ENCODE measurements around the gene GPC1. TPM values are rescaled to one million over a fixed set of nuclear protein-coding genes. Genes with fewer than 3 reads are reported as not detected.
A peak's percentile ranks its signal among the peaks of the same experiment; 100 is the strongest.

Gene GPC1
- total and polyA plus RNA-seq, 5 donors: 75.8 to 118 (median 100) TPM

- Histone ChIP-seq H3K27ac (ENCODE audit: low read length) (no peak overlapping the region), H3K9me3 (ENCODE audit: control insufficient read depth, low read length) (no peaks in the 10 kb centered on the region), H3K4me1 (ENCODE audit: control insufficient read depth, insufficient read depth, low read length) (no peaks in the 10 kb centered on the region), H3K4me3 (ENCODE audit: low read length) (no peak overlapping the region), H3K27me3 (ENCODE audit: control insufficient read depth, insufficient read depth) (no peaks in the 10 kb centered on the region)
- peak in 2 of 3 donors; percentile 24 to 37 for DNase-seq
- WGBS: 87% methylated on average over 16 of the region's 16 CpGs
- ATAC-seq: no peak
- intact Hi-C loops (cut with DNase I): no loop called here
These were observed 27.3 kb downstream of the GPC1 start for GRCh38 chr2:240462707-240463273.

GRCh38 chr2:240463274-240463865 lies 27.9 kb downstream of the GPC1 start:
- no peak overlapping the region for H3K4me3 ChIP-seq (ENCODE audit: low read length)
- H3K27me3 ChIP-seq (ENCODE audit: control insufficient read depth, insufficient read depth): no peaks in the 10 kb centered on the region
- intact Hi-C loops (cut with DNase I): no loop called here
- 88% methylated on average over 22 of the region's 22 CpGs for WGBS
- no peak overlapping the region for H3K27ac ChIP-seq (ENCODE audit: low read length)
- peak; percentile 16 to 64 (median 53) for DNase-seq
- no peaks in the 10 kb centered on the region for H3K9me3 ChIP-seq (ENCODE audit: control insufficient read depth, low read length)
- ATAC-seq: no peak
- H3K4me1 ChIP-seq (ENCODE audit: control insufficient read depth, insufficient read depth, low read length): no peaks in the 10 kb centered on the region

GRCh38 chr2:240463866-240464481 lies 28.5 kb downstream of the GPC1 start:
- H3K4me1 ChIP-seq (ENCODE audit: control insufficient read depth, insufficient read depth, low read length): no peaks in the 10 kb centered on the region
- WGBS: 96% methylated on average over 21 of the region's 21 CpGs
- no peak overlapping the region for H3K4me3 ChIP-seq (ENCODE audit: low read length)
- no peaks in the 10 kb centered on the region for H3K27me3 ChIP-seq (ENCODE audit: control insufficient read depth, insufficient read depth)
- H3K27ac ChIP-seq (ENCODE audit: low read length): no peak overlapping the region
- intact Hi-C loops (cut with DNase I): no loop called here
- ATAC-seq (no peak), DNase-seq (peak; percentile 11 to 43 (median 23))
- no peaks in the 10 kb centered on the region for H3K9me3 ChIP-seq (ENCODE audit: control insufficient read depth, low read length)

DNA sequence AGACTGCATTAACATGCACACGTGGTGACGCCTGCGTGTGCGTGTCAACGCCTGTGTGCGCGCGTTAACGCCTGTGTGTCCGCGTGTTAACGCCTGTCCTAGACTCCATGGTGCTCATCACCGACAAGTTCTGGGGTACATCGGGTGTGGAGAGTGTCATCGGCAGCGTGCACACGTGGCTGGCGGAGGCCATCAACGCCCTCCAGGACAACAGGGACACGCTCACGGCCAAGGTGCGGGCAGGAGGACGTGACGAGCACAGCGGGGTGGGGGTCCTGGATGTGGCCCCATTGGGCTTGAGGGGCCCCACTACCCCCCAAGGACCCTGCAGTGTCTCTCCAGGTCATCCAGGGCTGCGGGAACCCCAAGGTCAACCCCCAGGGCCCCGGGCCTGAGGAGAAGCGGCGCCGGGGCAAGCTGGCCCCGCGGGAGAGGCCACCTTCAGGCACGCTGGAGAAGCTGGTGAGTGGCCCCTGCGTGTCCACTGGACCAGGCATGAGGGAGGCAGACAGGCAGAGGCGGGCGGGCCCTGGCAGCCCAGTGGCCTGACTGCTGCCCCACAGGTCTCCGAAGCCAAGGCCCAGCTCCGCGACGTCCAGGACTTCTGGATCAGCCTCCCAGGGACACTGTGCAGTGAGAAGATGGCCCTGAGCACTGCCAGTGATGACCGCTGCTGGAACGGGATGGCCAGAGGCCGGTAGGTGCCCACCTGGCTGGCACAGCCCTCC lies 29.2 kb downstream of the GPC1 start:
- 91% methylated on average over 43 of the region's 43 CpGs for WGBS
- no peak overlapping the region for H3K27ac ChIP-seq (ENCODE audit: low read length)
- DNase-seq (peak; percentile 5 to 57 (median 18)), ATAC-seq (no peak)
- intact Hi-C loops (cut with DNase I): no loop called here
- no peaks in the 10 kb centered on the region for H3K27me3 ChIP-seq (ENCODE audit: control insufficient read depth, insufficient read depth)
- no peak overlapping the region for H3K4me3 ChIP-seq (ENCODE audit: low read length)
- no peaks in the 10 kb centered on the region for H3K9me3 ChIP-seq (ENCODE audit: control insufficient read depth, low read length)
- no peaks in the 10 kb centered on the region for H3K4me1 ChIP-seq (ENCODE audit: control insufficient read depth, insufficient read depth, low read length)

DNA sequence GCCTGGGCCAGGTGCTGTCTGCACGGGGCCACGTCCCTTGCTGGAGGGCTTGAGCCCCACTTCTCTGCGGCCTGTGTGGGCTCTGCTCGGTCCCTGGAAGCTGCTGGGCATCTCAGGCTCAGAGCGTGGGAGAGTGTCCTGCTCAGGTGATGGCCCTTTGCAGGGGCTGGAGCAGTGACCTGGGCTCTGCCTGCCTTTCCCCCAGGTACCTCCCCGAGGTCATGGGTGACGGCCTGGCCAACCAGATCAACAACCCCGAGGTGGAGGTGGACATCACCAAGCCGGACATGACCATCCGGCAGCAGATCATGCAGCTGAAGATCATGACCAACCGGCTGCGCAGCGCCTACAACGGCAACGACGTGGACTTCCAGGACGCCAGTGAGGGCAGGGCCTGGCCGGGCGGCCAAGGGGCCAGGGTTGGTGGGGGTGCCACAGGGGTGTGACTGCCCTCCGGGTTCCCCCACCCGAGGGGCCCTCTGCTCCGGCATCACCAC lies 29.9 kb downstream of the GPC1 start:
- Histone ChIP-seq H3K27me3 (ENCODE audit: control insufficient read depth, insufficient read depth) (no peaks in the 10 kb centered on the region), H3K27ac (ENCODE audit: low read length) (no peak overlapping the region), H3K4me3 (ENCODE audit: low read length) (no peak overlapping the region), H3K4me1 (ENCODE audit: control insufficient read depth, insufficient read depth, low read length) (no peaks in the 10 kb centered on the region), H3K9me3 (ENCODE audit: control insufficient read depth, low read length) (no peaks in the 10 kb centered on the region)
- WGBS: 93% methylated on average over 22 of the region's 22 CpGs
- no peak for ATAC-seq
- intact Hi-C loops (cut with DNase I): no loop called here
- peak in 2 of 3 donors; percentile 13 to 64 for DNase-seq

- 59% methylated on average over 28 of the region's 28 CpGs for WGBS
- Histone ChIP-seq H3K27ac (ENCODE audit: low read length) (no peak overlapping the region), H3K4me1 (ENCODE audit: control insufficient read depth, insufficient read depth, low read length) (no peaks in the 10 kb centered on the region), H3K4me3 (ENCODE audit: low read length) (no peak overlapping the region), H3K9me3 (ENCODE audit: control insufficient read depth, low read length) (no peaks in the 10 kb centered on the region), H3K27me3 (ENCODE audit: control insufficient read depth, insufficient read depth) (no peaks in the 10 kb centered on the region)
- intact Hi-C loops (cut with DNase I): no loop called here
- peak; percentile 13 to 38 (median 37) for DNase-seq
- no peak for ATAC-seq
These were observed 30.5 kb downstream of the GPC1 start for GRCh38 chr2:240465765-240466578.

GRCh38 chr2:240466579-240467148 lies 31.2 kb downstream of the GPC1 start:
- DNase-seq (peak; percentile 11 to 38 (median 38)), ATAC-seq (peak in 1 of 2 donors; percentile 3)
- no peaks in the 10 kb centered on the region for H3K27me3 ChIP-seq (ENCODE audit: control insufficient read depth, insufficient read depth)
- H3K4me1 ChIP-seq (ENCODE audit: control insufficient read depth, insufficient read depth, low read length): no peaks in the 10 kb centered on the region
- no peak overlapping the region for H3K27ac ChIP-seq (ENCODE audit: low read length)
- intact Hi-C loops (cut with DNase I): no loop called here
- H3K4me3 ChIP-seq (ENCODE audit: low read length): no peak overlapping the region
- WGBS: 80% methylated on average over 19 of the region's 19 CpGs
- no peaks in the 10 kb centered on the region for H3K9me3 ChIP-seq (ENCODE audit: control insufficient read depth, low read length)

- intact Hi-C loops (cut with DNase I): no loop called here
- peak; percentile 13 to 43 (median 37) for DNase-seq
- WGBS: 72% methylated on average over 12 of the region's 12 CpGs
- Histone ChIP-seq H3K27me3 (ENCODE audit: control insufficient read depth, insufficient read depth) (no peaks in the 10 kb centered on the region), H3K9me3 (ENCODE audit: control insufficient read depth, low read length) (no peaks in the 10 kb centered on the region), H3K4me1 (ENCODE audit: control insufficient read depth, insufficient read depth, low read length) (no peaks in the 10 kb centered on the region), H3K4me3 (ENCODE audit: low read length) (no peak overlapping the region), H3K27ac (ENCODE audit: low read length) (no peak overlapping the region)
- no peak for ATAC-seq
These were observed 31.7 kb downstream of the GPC1 start for GRCh38 chr2:240467149-240467642.

- Histone ChIP-seq H3K9me3 (ENCODE audit: control insufficient read depth, low read length) (no peaks in the 10 kb centered on the region), H3K27me3 (ENCODE audit: control insufficient read depth, insufficient read depth) (no peaks in the 10 kb centered on the region), H3K4me1 (ENCODE audit: control insufficient read depth, insufficient read depth, low read length) (no peaks in the 10 kb centered on the region), H3K27ac (ENCODE audit: low read length) (no peak overlapping the region), H3K4me3 (ENCODE audit: low read length) (no peak overlapping the region)
- intact Hi-C loops (cut with DNase I): no loop called here
- DNase-seq (peak; percentile 17 to 33 (median 30)), ATAC-seq (no peak)
- WGBS: 84% methylated on average over 22 of the region's 22 CpGs
These were observed 32.3 kb downstream of the GPC1 start for GRCh38 chr2:240467659-240468302.

Measured in right cardiac atrium (tissue), 5 donors.